ENCODE data around the gene SCT. TPM values are rescaled to one million over a fixed set of nuclear protein-coding genes. Genes with fewer than 3 reads are reported as not detected.
A peak's percentile ranks its signal among the peaks of the same experiment; 100 is the strongest.

The SCT gene
- total RNA-seq, 1 donor from 2014 or later, result not detected

DNA sequence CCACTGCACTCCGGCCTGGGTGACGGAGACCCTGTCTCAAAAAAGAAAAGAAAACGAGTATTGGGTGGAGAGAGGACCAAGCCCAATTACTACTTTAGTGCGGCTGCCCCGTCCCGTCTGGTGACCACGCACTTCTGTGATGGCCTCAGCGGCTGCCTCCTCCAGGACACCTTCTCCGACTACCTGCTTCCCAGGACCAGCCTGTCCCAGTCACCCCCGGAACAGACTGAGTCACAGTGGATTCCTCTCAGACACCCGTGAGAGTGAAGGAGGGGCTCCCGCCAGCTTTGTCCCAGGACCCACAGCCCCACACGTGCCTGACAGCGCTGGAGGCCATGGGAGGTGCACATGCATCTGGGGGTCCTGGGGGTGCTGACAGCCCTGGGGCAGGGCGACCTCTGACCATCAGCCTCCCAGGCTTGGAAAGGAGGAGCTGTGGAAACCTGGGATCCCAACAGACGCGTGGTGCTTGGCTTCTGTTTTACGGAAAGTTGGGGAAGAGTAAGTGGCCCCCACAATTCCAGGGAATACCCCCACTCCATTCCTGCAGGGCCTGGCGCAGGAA, 14.9 kb upstream of the SCT start:
- TF ChIP-seq, protein P1, sequence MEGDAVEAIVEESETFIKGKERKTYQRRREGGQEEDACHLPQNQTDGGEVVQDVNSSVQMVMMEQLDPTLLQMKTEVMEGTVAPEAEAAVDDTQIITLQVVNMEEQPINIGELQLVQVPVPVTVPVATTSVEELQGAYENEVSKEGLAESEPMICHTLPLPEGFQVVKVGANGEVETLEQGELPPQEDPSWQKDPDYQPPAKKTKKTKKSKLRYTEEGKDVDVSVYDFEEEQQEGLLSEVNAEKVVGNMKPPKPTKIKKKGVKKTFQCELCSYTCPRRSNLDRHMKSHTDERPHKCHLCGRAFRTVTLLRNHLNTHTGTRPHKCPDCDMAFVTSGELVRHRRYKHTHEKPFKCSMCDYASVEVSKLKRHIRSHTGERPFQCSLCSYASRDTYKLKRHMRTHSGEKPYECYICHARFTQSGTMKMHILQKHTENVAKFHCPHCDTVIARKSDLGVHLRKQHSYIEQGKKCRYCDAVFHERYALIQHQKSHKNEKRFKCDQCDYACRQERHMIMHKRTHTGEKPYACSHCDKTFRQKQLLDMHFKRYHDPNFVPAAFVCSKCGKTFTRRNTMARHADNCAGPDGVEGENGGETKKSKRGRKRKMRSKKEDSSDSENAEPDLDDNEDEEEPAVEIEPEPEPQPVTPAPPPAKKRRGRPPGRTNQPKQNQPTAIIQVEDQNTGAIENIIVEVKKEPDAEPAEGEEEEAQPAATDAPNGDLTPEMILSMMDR (conservative IDR thresholded peaks at IDR 0.05), result no peak
- Mint-ChIP-seq H3K36me3 (ENCODE audit: low read depth) (no peaks in the 10 kb centered on the region), H3K4me3 (peak overlapping the region; percentile 31), H3K27ac (ENCODE audit: unreplicated experiment) (no peak overlapping the region), H3K4me1 (peaks cover 12% of the 10 kb centered on the region), H3K9me3 (no peaks in the 10 kb centered on the region), H3K27me3 (ENCODE audit: low read depth) (peaks cover 38% of the 10 kb centered on the region)
- no peak for DNase-seq (ENCODE audit: low read depth, low spot score)

GRCh38 chr11:640021-640706, 13.2 kb upstream of the SCT start:
- H3K9me3 Mint-ChIP-seq, result no peaks in the 10 kb centered on the region
- TF ChIP-seq, protein P1 (conservative IDR thresholded peaks at IDR 0.05), result no peak
- H3K27me3 Mint-ChIP-seq (ENCODE audit: low read depth), result peaks cover 55% of the 10 kb centered on the region
- H3K27ac Mint-ChIP-seq (ENCODE audit: unreplicated experiment), result no peak overlapping the region
- no peak for DNase-seq (ENCODE audit: low read depth, low spot score)
- H3K4me3 Mint-ChIP-seq, result no peak overlapping the region
- no peaks in the 10 kb centered on the region for H3K36me3 Mint-ChIP-seq (ENCODE audit: low read depth)
- H3K4me1 Mint-ChIP-seq, result peaks cover 16% of the 10 kb centered on the region

- no peaks in the 10 kb centered on the region for H3K9me3 Mint-ChIP-seq
- H3K27me3 Mint-ChIP-seq (ENCODE audit: low read depth), result peaks cover 62% of the 10 kb centered on the region
- TF ChIP-seq, protein P1 (conservative IDR thresholded peaks at IDR 0.05), result no peak
- no peaks in the 10 kb centered on the region for H3K36me3 Mint-ChIP-seq (ENCODE audit: low read depth)
- no peak overlapping the region for H3K27ac Mint-ChIP-seq (ENCODE audit: unreplicated experiment)
- no peak overlapping the region for H3K4me3 Mint-ChIP-seq
- DNase-seq (ENCODE audit: low read depth, low spot score), result no peak
- H3K4me1 Mint-ChIP-seq, result peaks cover 16% of the 10 kb centered on the region
Measured at GRCh38 chr11:639332-639955, 12.5 kb upstream of the SCT start.

DNA sequence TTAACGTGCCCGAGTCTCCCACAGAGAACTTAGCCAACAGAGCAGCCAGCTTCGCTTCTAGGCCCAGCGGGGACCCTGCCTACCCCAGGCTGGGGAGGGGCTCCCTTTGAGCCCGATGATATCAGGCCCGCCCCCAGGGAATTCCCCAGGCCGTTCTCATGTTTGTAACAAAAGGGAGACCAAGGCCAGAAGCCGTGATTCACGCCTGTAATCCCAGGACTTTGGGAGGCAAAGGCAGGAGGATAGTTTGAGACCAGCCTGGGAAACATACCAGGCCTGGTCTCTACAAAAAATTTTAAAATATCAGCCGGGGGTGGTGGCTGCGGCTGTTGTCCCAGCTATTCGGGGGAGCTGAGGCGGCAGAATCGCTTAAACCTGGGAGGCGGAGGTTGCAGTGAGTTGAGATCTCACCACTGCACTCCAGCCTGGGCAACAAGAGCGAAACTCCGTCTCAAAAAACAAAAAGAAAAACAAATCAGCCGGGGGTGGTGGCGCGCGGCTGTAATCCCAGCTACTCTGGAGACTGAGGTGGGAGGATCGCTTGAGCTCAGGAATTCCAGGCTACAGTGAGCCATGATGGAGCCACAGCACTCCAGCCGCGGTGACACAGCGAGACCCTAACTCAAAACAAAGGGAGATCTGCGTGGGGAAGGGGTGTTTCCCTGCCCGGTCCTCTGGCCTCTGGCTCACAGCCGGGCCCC, 11.8 kb upstream of the SCT start:
- no peak overlapping the region for H3K27ac Mint-ChIP-seq (ENCODE audit: unreplicated experiment)
- H3K27me3 Mint-ChIP-seq (ENCODE audit: low read depth), result peaks cover 66% of the 10 kb centered on the region

More for the DNA sequence above, 11.8 kb upstream of the SCT start:
- peak overlapping the region; percentile 79 for H3K4me3 Mint-ChIP-seq
- TF ChIP-seq, protein P1 (conservative IDR thresholded peaks at IDR 0.05), result no peak
- peaks cover 16% of the 10 kb centered on the region for H3K4me1 Mint-ChIP-seq
- no peaks in the 10 kb centered on the region for H3K36me3 Mint-ChIP-seq (ENCODE audit: low read depth)
- no peaks in the 10 kb centered on the region for H3K9me3 Mint-ChIP-seq
- no peak for DNase-seq (ENCODE audit: low read depth, low spot score)
